AG04450 (cell line): Measurements from ENCODE around the gene RPGRIP1L. TPM values are rescaled to one million over a fixed set of nuclear protein-coding genes. Genes with fewer than 3 reads are reported as not detected.

Experiments
- CTCF ChIA-PET: fragments of 300-600, 350-600 bp; formaldehyde crosslinking; extraction: SDS; loops from one replicate; lab custom pipeline; 2022; ENCODE audit warnings: antibody characterized with exemption, inconsistent platforms; lab: Charles Lee
- POLR2A ChIA-PET: fragments of 350-600 bp; formaldehyde crosslinking; extraction: SDS; loops from one replicate; lab custom pipeline; 2021; ENCODE audit warnings: antibody characterized with exemption, inconsistent platforms; lab: Yijun Ruan, JAX
- DNase-seq: peaks from one replicate; pipeline ENCODE4 v3.0.0-alpha.2; 2011; ENCODE audit warnings: low read depth, low spot score
- H3K27ac ChIP-seq: one replicate; pipeline ENCODE4 v1.5.1; 2012; ENCODE audit warnings: low read depth, low read length, control low read depth
- H3K27me3 ChIP-seq: one replicate; pipeline ENCODE4 v1.6.0; 2012; ENCODE audit warnings: low read length; ENCODE audit not compliant: control insufficient read depth, insufficient read depth
- H3K4me3 ChIP-seq: 2 replicates; pipeline ENCODE4 v1.5.1; 2011; ENCODE audit warnings: mild to moderate bottlenecking, low read depth, low read length, control low read depth
- H3K9me3 ChIP-seq: 2 replicates; pipeline ENCODE4 v1.5.1; 2012; ENCODE audit warnings: low read length; ENCODE audit not compliant: control insufficient read depth, insufficient read depth
- polyA plus RNA-seq: library from polyadenylated mRNA; depleted of rRNA; stranded (reverse); fragments of >200 nt; gene quantifications from 2 replicates; pipeline ENCODE4 v1.2.3, GENCODE V29; 2011
- TF ChIP-seq, protein P1 (sequence below): IDR thresholded peaks from 2 replicates; pipeline ENCODE4 v1.5.1; 2011; ENCODE audit warnings: low read depth, low read length, control low read depth, inconsistent platforms

Gene RPGRIP1L
- polyA plus RNA-seq, 1 experiment, result 13.0 TPM

GRCh38 chr16:53600126-53600525, 103.5 kb downstream of the RPGRIP1L start:
- H3K27me3 ChIP-seq, result no peaks in the 10 kb centered on the region
- H3K9me3 ChIP-seq, result no peaks in the 10 kb centered on the region
- CTCF ChIA-PET, result interaction anchor here (1.0 kb wide), 1 partner anchor 90 kb away, joined by 3 read pairs; no protein-coding TSS in a partner anchor
- POLR2A ChIA-PET, result no interaction called here
- H3K4me3 ChIP-seq, result no peak overlapping the region
- TF ChIP-seq, protein P1, sequence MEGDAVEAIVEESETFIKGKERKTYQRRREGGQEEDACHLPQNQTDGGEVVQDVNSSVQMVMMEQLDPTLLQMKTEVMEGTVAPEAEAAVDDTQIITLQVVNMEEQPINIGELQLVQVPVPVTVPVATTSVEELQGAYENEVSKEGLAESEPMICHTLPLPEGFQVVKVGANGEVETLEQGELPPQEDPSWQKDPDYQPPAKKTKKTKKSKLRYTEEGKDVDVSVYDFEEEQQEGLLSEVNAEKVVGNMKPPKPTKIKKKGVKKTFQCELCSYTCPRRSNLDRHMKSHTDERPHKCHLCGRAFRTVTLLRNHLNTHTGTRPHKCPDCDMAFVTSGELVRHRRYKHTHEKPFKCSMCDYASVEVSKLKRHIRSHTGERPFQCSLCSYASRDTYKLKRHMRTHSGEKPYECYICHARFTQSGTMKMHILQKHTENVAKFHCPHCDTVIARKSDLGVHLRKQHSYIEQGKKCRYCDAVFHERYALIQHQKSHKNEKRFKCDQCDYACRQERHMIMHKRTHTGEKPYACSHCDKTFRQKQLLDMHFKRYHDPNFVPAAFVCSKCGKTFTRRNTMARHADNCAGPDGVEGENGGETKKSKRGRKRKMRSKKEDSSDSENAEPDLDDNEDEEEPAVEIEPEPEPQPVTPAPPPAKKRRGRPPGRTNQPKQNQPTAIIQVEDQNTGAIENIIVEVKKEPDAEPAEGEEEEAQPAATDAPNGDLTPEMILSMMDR, result no peak
- no peak for DNase-seq
- no peak overlapping the region for H3K27ac ChIP-seq

GRCh38 chr16:53599548-53599947, 104.1 kb downstream of the RPGRIP1L start:
- H3K4me3 ChIP-seq, result no peak overlapping the region
- ChIA-PET POLR2A (no interaction called here), CTCF (interaction anchor here (1.0 kb wide), 1 partner anchor 89 kb away, joined by 3 read pairs; no protein-coding TSS in a partner anchor)
- no peaks in the 10 kb centered on the region for H3K9me3 ChIP-seq
- DNase-seq, result no peak
- H3K27ac ChIP-seq, result no peak overlapping the region
- TF ChIP-seq, protein P1, result no peak
- no peaks in the 10 kb centered on the region for H3K27me3 ChIP-seq

DNA sequence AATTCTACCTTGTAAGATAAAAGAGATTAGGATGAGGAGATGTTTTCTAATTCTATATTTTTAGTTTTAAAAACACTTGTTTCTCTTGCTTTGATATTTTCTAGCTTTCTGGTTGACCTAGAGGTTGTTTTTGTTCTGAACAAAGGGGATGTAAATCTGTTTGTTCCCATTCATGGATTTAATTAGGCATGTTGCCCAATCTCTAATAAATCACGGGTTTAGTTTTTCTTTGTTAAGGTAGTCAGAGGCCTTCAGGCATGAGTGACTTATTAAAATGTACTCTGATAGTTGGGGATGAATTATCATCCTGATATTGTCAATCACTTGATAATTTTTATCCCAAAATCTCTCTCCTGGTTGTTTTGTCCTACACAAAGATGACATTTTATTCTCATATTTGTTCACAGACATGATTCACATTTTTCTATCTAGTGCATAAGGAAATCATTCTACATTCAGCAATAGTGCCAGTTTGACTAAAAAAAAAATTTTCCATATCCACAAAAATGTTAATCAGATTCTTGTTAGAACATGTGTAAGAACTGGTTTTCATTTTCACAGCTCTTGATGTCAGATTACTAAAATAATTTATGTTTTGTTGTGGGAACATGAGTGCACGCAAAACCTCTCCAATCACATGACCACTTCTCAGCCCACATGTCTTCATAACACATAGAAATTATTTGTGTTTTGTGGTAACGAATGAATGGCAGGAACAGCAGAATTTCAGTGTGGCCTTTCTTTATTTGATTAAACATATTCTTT, 105.0 kb downstream of the RPGRIP1L start:
- ChIA-PET CTCF (no interaction called here), POLR2A (no interaction called here)
- Histone ChIP-seq H3K4me3 (no peak overlapping the region), H3K9me3 (no peaks in the 10 kb centered on the region), H3K27ac (no peak overlapping the region), H3K27me3 (no peaks in the 10 kb centered on the region)
- TF ChIP-seq, protein P1, result no peak
- DNase-seq, result no peak

DNA sequence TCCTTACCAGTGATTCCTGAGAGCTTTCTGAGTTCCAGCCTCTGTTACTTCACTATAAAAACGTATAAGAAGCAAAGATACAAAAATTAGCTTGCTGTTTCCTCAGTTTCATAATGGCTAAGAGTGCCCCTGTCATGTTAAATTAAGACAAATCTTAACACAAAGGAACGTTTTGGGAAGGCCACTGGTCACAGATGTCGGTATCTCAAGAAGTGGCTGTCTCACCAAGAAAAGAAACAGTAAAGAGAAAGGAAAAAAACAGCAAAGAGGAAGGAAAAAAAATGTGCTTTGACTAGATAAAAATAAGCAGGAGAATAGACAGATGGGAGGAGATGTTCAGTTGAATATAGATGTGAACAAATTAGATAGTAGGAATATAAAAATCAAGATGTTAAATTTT, 105.9 kb downstream of the RPGRIP1L start:
- ChIA-PET POLR2A (no interaction called here), CTCF (no interaction called here)
- TF ChIP-seq, protein P1, result no peak
- Histone ChIP-seq H3K27me3 (no peaks in the 10 kb centered on the region), H3K27ac (no peak overlapping the region), H3K4me3 (no peak overlapping the region), H3K9me3 (no peaks in the 10 kb centered on the region)
- no peak for DNase-seq

DNA sequence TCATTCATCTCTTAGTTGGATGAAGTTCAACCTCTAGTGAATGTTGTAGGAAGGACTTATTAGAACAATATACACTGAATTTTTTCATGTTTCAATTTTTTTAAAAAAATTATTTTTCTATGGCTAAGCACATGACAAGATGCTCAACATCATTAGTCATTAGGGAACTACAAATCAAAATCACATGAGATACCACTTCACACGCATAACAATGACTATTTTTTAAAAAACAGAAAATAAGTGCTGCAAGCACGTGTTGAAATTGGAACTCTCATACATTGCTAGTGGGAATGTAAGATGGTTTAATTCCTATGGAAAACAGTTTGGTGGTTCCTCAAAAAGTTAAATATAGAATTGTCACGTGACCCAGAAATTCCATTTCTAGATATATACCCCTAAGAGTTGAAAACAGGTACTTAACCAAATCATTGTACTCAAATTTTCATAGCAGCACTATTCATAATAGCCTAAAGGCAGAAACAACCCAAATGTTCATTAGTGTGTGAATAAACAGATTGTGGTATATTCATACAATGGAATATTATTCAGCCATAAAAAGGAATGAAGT, 115.5 kb downstream of the RPGRIP1L start:
- DNase-seq, result no peak
- ChIA-PET CTCF (no interaction called here), POLR2A (no interaction called here)
- no peak overlapping the region for H3K4me3 ChIP-seq
- no peaks in the 10 kb centered on the region for H3K27me3 ChIP-seq
- TF ChIP-seq, protein P1, result no peak
- H3K27ac ChIP-seq, result no peak overlapping the region
- H3K9me3 ChIP-seq, result no peaks in the 10 kb centered on the region
